Gastrocnemius medialis (tissue), 4 donors: Measurements from ENCODE around the gene LHPP.

Experiments used
- CTCF ChIP-seq, 5 experiments: fragments of 450-650 bp in 3 of 5; fragments of 200-600 bp in 2 of 5; sonication (generic) in 2 of 5; IDR thresholded peaks in 4 of 5; conservative IDR thresholded peaks in 1 of 5; 1 replicate in 4 of 5; 2 replicates in 1 of 5; pipeline ENCODE4 v1.5.1; 2016 to 2019; ENCODE audit warnings: antibody characterized with exemption in 5 of 5, mild to moderate bottlenecking in 3 of 5, moderate library complexity in 3 of 5
- POLR2A ChIP-seq, 2 donors: fragments of 450-650 bp; IDR thresholded peaks; one replicate each; pipeline ENCODE4 v1.6.1; 2017; ENCODE audit warnings: antibody characterized with exemption in 2 of 2, mild to moderate bottlenecking in 2 of 2, moderate library complexity in 2 of 2

DNA sequence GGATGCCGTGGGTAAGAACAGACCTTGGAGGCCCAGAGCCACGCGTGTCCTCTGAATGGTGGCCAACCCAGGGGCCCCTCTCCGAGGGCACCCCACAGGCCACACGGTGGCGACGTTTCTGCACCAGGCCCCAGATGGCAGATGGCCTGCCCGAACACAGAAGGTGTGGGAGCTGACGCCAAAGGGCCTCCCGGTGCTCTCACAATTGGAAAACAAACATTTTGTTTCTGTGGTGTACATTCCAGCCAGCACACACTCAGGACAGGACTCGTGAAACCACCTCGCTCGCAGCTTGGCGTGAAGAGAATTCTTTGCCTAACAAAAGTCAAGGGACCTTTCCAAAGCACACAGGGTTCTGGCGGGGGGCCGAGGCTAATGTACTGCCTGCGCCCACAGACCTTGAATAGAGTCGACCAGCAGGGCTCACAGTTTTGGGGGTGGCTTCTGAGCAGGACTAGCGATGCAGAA, 170.5 kb downstream of the LHPP start:
- TF ChIP-seq CTCF (IDR thresholded peaks at IDR 0.05 in 4 of 5, conservative IDR thresholded peaks at IDR 0.05 in 1 of 5) (peak; percentile 43 to 75 (median 68)), POLR2A (IDR thresholded peaks at IDR 0.05) (no peak)
